ENCODE results near the gene ZNF215.

- TF ChIP-seq REST (IDR thresholded peaks at IDR 0.05): no peak
- no peak for TF ChIP-seq JUN (IDR thresholded peaks at IDR 0.05)
- TF ChIP-seq, protein P1, sequence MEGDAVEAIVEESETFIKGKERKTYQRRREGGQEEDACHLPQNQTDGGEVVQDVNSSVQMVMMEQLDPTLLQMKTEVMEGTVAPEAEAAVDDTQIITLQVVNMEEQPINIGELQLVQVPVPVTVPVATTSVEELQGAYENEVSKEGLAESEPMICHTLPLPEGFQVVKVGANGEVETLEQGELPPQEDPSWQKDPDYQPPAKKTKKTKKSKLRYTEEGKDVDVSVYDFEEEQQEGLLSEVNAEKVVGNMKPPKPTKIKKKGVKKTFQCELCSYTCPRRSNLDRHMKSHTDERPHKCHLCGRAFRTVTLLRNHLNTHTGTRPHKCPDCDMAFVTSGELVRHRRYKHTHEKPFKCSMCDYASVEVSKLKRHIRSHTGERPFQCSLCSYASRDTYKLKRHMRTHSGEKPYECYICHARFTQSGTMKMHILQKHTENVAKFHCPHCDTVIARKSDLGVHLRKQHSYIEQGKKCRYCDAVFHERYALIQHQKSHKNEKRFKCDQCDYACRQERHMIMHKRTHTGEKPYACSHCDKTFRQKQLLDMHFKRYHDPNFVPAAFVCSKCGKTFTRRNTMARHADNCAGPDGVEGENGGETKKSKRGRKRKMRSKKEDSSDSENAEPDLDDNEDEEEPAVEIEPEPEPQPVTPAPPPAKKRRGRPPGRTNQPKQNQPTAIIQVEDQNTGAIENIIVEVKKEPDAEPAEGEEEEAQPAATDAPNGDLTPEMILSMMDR (IDR thresholded peaks at IDR 0.05): no peak
- TF ChIP-seq CEBPB (IDR thresholded peaks at IDR 0.05): no peak
- TF ChIP-seq RAD21 (conservative IDR thresholded peaks at IDR 0.05 in 1 of 2, IDR thresholded peaks at IDR 0.05 in 1 of 2): no peak
- TF ChIP-seq MAX (IDR thresholded peaks at IDR 0.05): no peak
- no peak for TF ChIP-seq NFE2L2 (conservative IDR thresholded peaks at IDR 0.05; ENCODE audit: low read length)
- no peak for TF ChIP-seq MAFK (IDR thresholded peaks at IDR 0.05; ENCODE audit: partially characterized antibody)
- no peak for TF ChIP-seq HOXA7 (CRISPR knock-in tag; IDR thresholded peaks at IDR 0.05)
- TF ChIP-seq SMC3 (IDR thresholded peaks at IDR 0.05): no peak
- TF ChIP-seq SREBF2 (IDR thresholded peaks at IDR 0.05): no peak
- no peak for TF ChIP-seq POLR2A (IDR thresholded peaks at IDR 0.05; ENCODE audit: low read length)
Measured at GRCh38 chr11:6911948-6912347, 14.3 kb upstream of the ZNF215 start.

All from A549 (cell line).